NCI-H82 (cell line): ENCODE results near the gene MMP10.

Experiments
- DNase-seq: peaks from one replicate; lab custom pipeline; 2025; lab: John Stamatoyannopoulos, UW

The MMP10 gene

DNA sequence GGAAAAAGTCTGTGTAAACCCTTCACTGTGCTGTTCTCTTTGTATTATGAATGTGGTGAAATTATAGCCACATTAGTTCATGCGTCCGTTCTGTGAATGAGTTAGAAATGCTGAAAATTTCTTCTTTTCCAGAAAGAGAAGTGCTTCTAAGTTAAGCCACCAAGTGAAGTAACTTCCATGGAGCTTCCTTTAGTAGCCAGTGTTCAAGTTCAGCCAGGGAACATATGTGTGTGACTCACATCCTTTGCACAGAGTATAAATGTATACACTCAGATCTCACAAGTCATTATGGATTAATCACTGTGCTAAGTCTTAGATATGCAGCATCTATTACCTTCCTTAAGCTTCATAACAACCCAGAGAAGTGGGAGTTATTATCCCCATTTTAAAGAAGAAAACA is 52.5 kb downstream of the MMP10 start:
- no peak for DNase-seq

DNA sequence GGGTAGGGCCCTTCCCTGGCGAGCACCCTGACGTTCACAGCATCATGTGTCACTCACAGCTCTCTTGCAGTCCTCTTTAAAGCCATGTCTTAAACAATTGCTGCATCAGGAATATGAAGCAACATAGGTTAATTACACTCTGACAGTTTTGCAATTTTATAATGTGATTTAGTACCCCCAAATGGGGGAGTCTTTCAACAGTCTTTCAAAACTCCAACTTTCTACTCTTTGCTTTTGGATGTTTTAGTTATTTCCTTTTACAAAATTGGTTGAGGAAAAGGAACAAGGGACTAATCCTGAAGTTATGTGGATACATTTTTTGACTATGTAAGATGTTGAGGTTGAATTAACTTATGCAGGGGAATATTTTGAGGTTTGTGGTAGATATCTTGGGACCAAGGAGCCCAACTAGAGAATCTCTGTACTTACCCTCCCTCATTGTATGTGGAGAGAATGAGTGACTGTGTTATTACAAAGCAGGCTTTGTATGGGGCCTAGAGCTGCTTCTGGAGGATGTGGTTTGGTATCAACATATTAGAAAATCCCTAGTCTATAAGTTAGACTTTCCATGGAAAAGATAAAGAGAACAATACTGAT is 55.4 kb downstream of the MMP10 start, which contains the start of gene MMP8:
Gene MMP8, minus strand, starts transcription at position 51 of the 597 bp plus-strand sequence. CDS start 99 bp downstream, outside the sequence.
- no peak for DNase-seq

DNA sequence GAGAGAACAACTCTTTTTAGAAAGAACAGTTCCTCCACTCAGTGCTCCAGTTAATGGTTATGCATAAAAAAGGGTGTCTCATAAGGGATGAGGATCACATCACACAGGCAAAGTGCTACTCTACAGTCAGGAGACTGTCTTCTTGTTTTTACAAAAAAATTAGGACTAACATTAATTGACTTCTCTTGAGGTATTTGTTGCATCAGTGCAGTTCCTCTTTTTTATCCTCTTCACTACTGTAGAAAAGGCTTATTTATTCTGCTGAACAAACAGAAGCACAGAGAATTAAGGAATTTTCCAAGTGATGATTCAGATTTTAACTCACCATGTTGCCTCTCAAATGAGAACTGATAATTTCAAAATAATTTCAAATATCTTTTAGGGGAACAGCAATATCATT is 57.6 kb downstream of the MMP10 start:
- no peak for DNase-seq
